HepG2 (cell line): ENCODE results near the gene OGT. TPM values are rescaled to one million over a fixed set of nuclear protein-coding genes. Genes with fewer than 3 reads are reported as not detected.

ENCODE experiments used
- CCAR2 ChIP-seq: fragments of 200-400 bp; formaldehyde crosslinking; optimal IDR thresholded peaks from 2 replicates; pipeline ENCODE3; 2018; ENCODE audit warnings: low read depth, mild to moderate bottlenecking, low read length, moderate library complexity
- DNMT1 ChIP-seq: sonication (generic); formaldehyde crosslinking; IDR thresholded peaks from 2 replicates; pipeline ENCODE4 v1.5.1; 2020; ENCODE audit warnings: mild to moderate bottlenecking, missing genetic modification reagents
- EHMT2 ChIP-seq: fragments of 200-600 bp; sonication (generic); IDR thresholded peaks from 2 replicates; pipeline ENCODE4 v1.7.0; 2017; ENCODE audit warnings: antibody characterized with exemption, low read depth, low read length, borderline replicate concordance
- GLI4 ChIP-seq: sonication (generic); formaldehyde crosslinking; IDR thresholded peaks from 2 replicates; pipeline ENCODE4 v1.5.1; 2020; ENCODE audit warnings: missing genetic modification reagents, mild to moderate bottlenecking, moderate library complexity, borderline replicate concordance
- HNF4A ChIP-seq: sonication (generic); formaldehyde crosslinking; IDR thresholded peaks from 2 replicates; pipeline ENCODE4 v1.4.0; 2020; ENCODE audit warnings: missing genetic modification reagents
- HNRNPL ChIP-seq: fragments of 200-400 bp; formaldehyde crosslinking; IDR thresholded peaks from 2 replicates; pipeline ENCODE4 v1.6.1; 2017; ENCODE audit warnings: mild to moderate bottlenecking, low read depth, low read length
- IRF9 ChIP-seq: sonication (generic); formaldehyde crosslinking; IDR thresholded peaks from 2 replicates; pipeline ENCODE4 v1.8.0; 2022; ENCODE audit warnings: missing genetic modification reagents, mild to moderate bottlenecking, borderline replicate concordance
- MYC ChIP-seq: sonication (generic); formaldehyde crosslinking; IDR thresholded peaks from 2 replicates; pipeline ENCODE4 v1.9.0; 2021; ENCODE audit warnings: missing genetic modification reagents, borderline replicate concordance
- PAXIP1 ChIP-seq: sonication (generic); formaldehyde crosslinking; conservative IDR thresholded peaks from 2 replicates; pipeline ENCODE4 v1.4.0; 2020; ENCODE audit warnings: mild to moderate bottlenecking, missing genetic modification reagents, moderate library complexity
- SALL1 ChIP-seq: sonication (generic); formaldehyde crosslinking; IDR thresholded peaks from 2 replicates; pipeline ENCODE4 v1.8.0; 2022; ENCODE audit warnings: mild to moderate bottlenecking, missing genetic modification reagents
- STAG1 ChIP-seq: sonication (generic); formaldehyde crosslinking; IDR thresholded peaks from 2 replicates; pipeline ENCODE4 v1.4.0; 2020; ENCODE audit warnings: missing genetic modification reagents
- ZBTB33 ChIP-seq: sonication (generic); formaldehyde crosslinking; IDR thresholded peaks from 2 replicates; pipeline ENCODE4 v1.4.0; 2020; ENCODE audit warnings: missing genetic modification reagents
- ZBTB38 ChIP-seq: sonication (generic); formaldehyde crosslinking; IDR thresholded peaks from 2 replicates; pipeline ENCODE4 v1.5.1; 2020; ENCODE audit warnings: mild to moderate bottlenecking, missing genetic modification reagents
- ZBTB43 ChIP-seq: sonication (generic); formaldehyde crosslinking; conservative IDR thresholded peaks from 2 replicates; pipeline ENCODE4 v1.4.0; 2020; ENCODE audit warnings: missing genetic modification reagents
- ZFX ChIP-seq: sonication (generic); formaldehyde crosslinking; IDR thresholded peaks from 2 replicates; pipeline ENCODE4 v1.4.0; 2020; ENCODE audit warnings: mild to moderate bottlenecking, low read depth, missing genetic modification reagents, moderate library complexity
- ZNF616 ChIP-seq: sonication (generic); formaldehyde crosslinking; IDR thresholded peaks from 2 replicates; pipeline ENCODE4 v1.5.0; 2020; ENCODE audit warnings: low read depth, mild to moderate bottlenecking, missing genetic modification reagents
- ZNF770 ChIP-seq: sonication (generic); formaldehyde crosslinking; IDR thresholded peaks from 2 replicates; pipeline ENCODE4 v1.5.0; 2020; ENCODE audit warnings: mild to moderate bottlenecking, missing genetic modification reagents
- ZNF777 ChIP-seq: sonication (generic); formaldehyde crosslinking; IDR thresholded peaks from 2 replicates; pipeline ENCODE4 v1.4.0; 2020; ENCODE audit warnings: missing genetic modification reagents
- polyA plus RNA-seq, 8 experiments: library from polyadenylated mRNA; depleted of rRNA in 3 of 8; stranded (reverse) in 7 of 8; unstranded in 1 of 8; fragments of >200 nt; fragmentation: Illumina TruSeq in 4 of 8; extraction: Trizol in 4 of 8; gene quantifications; 2 replicates each; pipeline versions ENCODE4 v1.2.1 to v1.2.3, GENCODE V29; 2011 to 2016; ENCODE audit warnings: low read depth in 4 of 8, missing spikeins in 1 of 8, mixed read lengths in 1 of 8; ENCODE audit not compliant: insufficient read depth in 1 of 8
- total RNA-seq, 5 experiments: library from RNA; depleted of rRNA; stranded (reverse); fragments of >200 nt; fragmentation: Illumina TruSeq; extraction: Trizol; gene quantifications; 2 replicates each; pipeline ENCODE4 v1.2.3, GENCODE V29; 2016; ENCODE audit warnings: low read depth in 1 of 5

The OGT gene
- total and polyA plus RNA-seq, 2 of the 13 experiments (the other 11 are each of a cell fraction or from before 2014, with no cell fraction given): 71.7 to 463 TPM

GRCh38 chrX:71616672-71617529, 84.0 kb downstream of the OGT start (continued):
- TF ChIP-seq ZFX (CRISPR knock-in tag) (peak; percentile 58; the same call in 1 of the 2 replicates), MYC (peak; percentile 28; the same call in 1 of the 2 replicates), ZNF770 (CRISPR knock-in tag) (peak; percentile 19; the same call in 1 of the 2 replicates), ZBTB43 (no peak), HNRNPL (peak; percentile 69; the same call in 1 of the 2 replicates), ZBTB38 (CRISPR knock-in tag) (0 out of 2 replicates have a peak, but pooled peaks have one; percentile 22), ZNF616 (CRISPR knock-in tag) (0 out of 2 replicates have a peak, but pooled peaks have one; percentile 33), ZBTB33 (peak; percentile 73), PAXIP1 (CRISPR knock-in tag) (peak; percentile 30; the same call in 1 of the 2 replicates), SALL1 (CRISPR knock-in tag) (peak; percentile 37; the same call in 1 of the 2 replicates), STAG1 (CRISPR knock-in tag) (peak; percentile 36), CCAR2 (no peak), GLI4 (CRISPR knock-in tag) (no peak), HNF4A (CRISPR knock-in tag) (peak; percentile 76), ZNF777 (peak; percentile 75), EHMT2 (no peak), IRF9 (CRISPR knock-in tag) (0 out of 2 replicates have a peak, but pooled peaks have one; percentile 30), DNMT1 (CRISPR knock-in tag) (0 out of 2 replicates have a peak, but pooled peaks have one; percentile 38)
